Measurements from ENCODE around the gene GRPEL1.

DNA sequence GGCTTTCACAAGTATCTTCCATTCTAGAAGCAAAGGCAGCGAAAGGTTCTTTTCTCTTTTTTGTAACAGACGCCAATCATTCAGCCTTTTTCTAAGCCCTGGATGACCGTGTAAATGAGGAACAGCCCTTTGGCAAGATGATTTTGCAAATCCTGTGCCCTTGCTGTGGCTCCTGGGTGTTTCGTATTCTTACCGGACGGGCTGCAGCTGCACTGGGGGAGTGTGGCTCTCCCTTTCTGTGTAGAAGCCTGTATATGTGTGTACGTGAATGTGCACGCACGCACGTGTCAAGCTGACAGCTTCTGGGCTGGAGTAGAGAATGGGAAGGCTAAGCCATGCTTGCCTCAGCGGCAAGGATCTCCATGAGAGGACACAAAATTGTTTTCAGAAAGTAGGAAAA lies 8.2 kb downstream of the GRPEL1 start:
- TF ChIP-seq, protein P1, sequence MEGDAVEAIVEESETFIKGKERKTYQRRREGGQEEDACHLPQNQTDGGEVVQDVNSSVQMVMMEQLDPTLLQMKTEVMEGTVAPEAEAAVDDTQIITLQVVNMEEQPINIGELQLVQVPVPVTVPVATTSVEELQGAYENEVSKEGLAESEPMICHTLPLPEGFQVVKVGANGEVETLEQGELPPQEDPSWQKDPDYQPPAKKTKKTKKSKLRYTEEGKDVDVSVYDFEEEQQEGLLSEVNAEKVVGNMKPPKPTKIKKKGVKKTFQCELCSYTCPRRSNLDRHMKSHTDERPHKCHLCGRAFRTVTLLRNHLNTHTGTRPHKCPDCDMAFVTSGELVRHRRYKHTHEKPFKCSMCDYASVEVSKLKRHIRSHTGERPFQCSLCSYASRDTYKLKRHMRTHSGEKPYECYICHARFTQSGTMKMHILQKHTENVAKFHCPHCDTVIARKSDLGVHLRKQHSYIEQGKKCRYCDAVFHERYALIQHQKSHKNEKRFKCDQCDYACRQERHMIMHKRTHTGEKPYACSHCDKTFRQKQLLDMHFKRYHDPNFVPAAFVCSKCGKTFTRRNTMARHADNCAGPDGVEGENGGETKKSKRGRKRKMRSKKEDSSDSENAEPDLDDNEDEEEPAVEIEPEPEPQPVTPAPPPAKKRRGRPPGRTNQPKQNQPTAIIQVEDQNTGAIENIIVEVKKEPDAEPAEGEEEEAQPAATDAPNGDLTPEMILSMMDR (IDR thresholded peaks at IDR 0.05): no peak
- no peak for TF ChIP-seq POLR2A (IDR thresholded peaks at IDR 0.05)
